ENCODE results near the gene PTCH2. TPM values are rescaled to one million over a fixed set of nuclear protein-coding genes. Genes with fewer than 3 reads are reported as not detected.
A peak's percentile ranks its signal among the peaks of the same experiment; 100 is the strongest.

Gene PTCH2
- total and polyA plus RNA-seq, 2 of the 13 experiments (the other 11 are each of a cell fraction or from before 2014, with no cell fraction given) = 0.60 to 1.5 TPM

DNA sequence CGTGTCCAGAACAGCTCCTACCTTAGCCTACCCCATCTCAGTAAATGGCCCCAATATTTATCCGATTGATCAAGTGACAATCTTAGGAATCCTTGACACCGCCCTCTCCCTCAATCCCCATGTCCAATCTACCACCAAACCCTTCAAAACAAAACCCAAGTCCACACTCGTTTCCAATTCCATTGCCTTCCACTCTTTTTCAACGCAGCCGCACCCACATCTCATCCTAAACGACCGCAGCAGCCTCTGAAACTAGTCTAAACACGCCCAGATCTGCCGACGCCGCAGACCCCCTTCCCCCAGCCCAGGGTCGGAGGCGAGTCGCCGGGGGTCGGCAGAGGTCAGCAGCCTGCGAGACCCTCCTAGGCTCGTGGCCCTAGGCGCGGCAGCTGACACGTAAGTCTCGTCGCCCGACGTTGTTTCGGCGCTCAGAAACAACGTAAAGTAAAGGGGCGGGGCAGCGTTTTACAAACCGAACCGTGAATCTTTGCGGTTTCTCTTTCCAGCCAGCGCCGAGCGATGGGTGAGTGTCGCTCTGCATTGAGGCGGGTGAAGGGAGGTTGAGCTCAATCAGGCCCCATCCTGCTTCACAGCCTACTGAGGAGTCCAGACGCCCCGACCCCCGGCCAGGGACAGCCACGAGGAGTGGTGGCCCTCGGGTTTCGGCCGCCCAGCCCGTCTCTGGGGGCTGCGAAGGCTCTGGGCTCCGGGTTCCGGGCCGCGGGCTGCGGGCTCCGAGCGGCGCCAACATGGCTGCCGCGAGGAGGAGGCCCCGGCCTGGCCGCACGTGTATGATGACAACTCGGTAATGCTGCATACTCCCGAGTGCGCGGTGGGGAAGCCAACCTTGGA is 67.7 kb downstream of the PTCH2 start, which contains the start of gene RPS8 (continued):
- TF ChIP-seq IRF9 (CRISPR knock-in tag; IDR thresholded peaks at IDR 0.05; ENCODE audit: borderline replicate concordance) (peak; percentile 61; the same call in 1 of the 2 replicates), SNRNP70 (IDR thresholded peaks at IDR 0.05; ENCODE audit: low read depth, low read length) (no peak), ZSCAN20 (CRISPR knock-in tag; IDR thresholded peaks at IDR 0.05; ENCODE audit: borderline replicate concordance) (peak; percentile 42; the same call in 1 of the 2 replicates), GATA4 (IDR thresholded peaks at IDR 0.05; ENCODE audit: borderline replicate concordance, low read depth) (peak; percentile 89), MAFK (conservative IDR thresholded peaks at IDR 0.05 in 1 of 2, IDR thresholded peaks at IDR 0.05 in 1 of 2; ENCODE audit: low read length in 2 of 2) (peak in 1 of 2 experiments; percentile 24; a peak in 1 of 4 replicates), ATM (IDR thresholded peaks at IDR 0.05; ENCODE audit: borderline replicate concordance) (no peak), ZNF343 (CRISPR knock-in tag; IDR thresholded peaks at IDR 0.05) (0 out of 2 replicates have a peak, but pooled peaks have one; percentile 63), ZNF782 (CRISPR knock-in tag; IDR thresholded peaks at IDR 0.05; ENCODE audit: borderline replicate concordance) (peak; percentile 78; the same call in 1 of the 2 replicates), SAFB2 (CRISPR knock-in tag; IDR thresholded peaks at IDR 0.05; ENCODE audit: borderline replicate concordance, low read depth) (no peak; the same call in 1 of the 2 replicates), HMGA1 (CRISPR knock-in tag; conservative IDR thresholded peaks at IDR 0.05) (no peak), ZNF615 (CRISPR knock-in tag; IDR thresholded peaks at IDR 0.05; ENCODE audit: borderline replicate concordance) (peak; percentile 82; the same call in 1 of the 2 replicates), USF2 (IDR thresholded peaks at IDR 0.05; ENCODE audit: low read depth, low read length) (no peak), USF2 (CRISPR knock-in tag; IDR thresholded peaks at IDR 0.05; ENCODE audit: borderline replicate concordance) (0 out of 2 replicates have a peak, but pooled peaks have one; percentile 15), ELF4 (CRISPR knock-in tag; IDR thresholded peaks at IDR 0.05; ENCODE audit: borderline replicate concordance) (peak; percentile 83), ATF7 (IDR thresholded peaks at IDR 0.05) (no peak), ATF7 (CRISPR knock-in tag; IDR thresholded peaks at IDR 0.05) (no peak), NRL (CRISPR knock-in tag; IDR thresholded peaks at IDR 0.05; ENCODE audit: borderline replicate concordance) (no peak; the same call in 1 of the 2 replicates), CCAR2 (optimal IDR thresholded peaks at IDR 0.05; ENCODE audit: low read depth, low read length) (no peak), MTF1 (CRISPR knock-in tag; IDR thresholded peaks at IDR 0.05) (no peak)
- TF ChIP-seq, protein P1, sequence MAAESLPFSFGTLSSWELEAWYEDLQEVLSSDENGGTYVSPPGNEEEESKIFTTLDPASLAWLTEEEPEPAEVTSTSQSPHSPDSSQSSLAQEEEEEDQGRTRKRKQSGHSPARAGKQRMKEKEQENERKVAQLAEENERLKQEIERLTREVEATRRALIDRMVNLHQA (CRISPR knock-in tag; IDR thresholded peaks at IDR 0.05) = no peak

Measured in HepG2 (cell line).